Activated naive CD8-positive, alpha-beta T cell treated with anti-CD3 and anti-CD28 coated beads, Interleukin-2, amount 10 ng/mL, durations not matched to agents 7 days and 5 days (primary cell): ENCODE measurements around the gene KMT2A. TPM values are rescaled to one million over a fixed set of nuclear protein-coding genes. Genes with fewer than 3 reads are reported as not detected.
"Not testable (repeated sequence)": the region's sequence is repeated elsewhere in the genome, so short reads cannot be mapped to it uniquely, and the experiment has no call there.

Source experiments
- ATAC-seq: fragments of 150-1000 bp; cut with Tn5 transposase; one replicate; pipeline ENCODE4 v1.10.0; 2021; ENCODE audit warnings: low read depth, moderate library complexity
- POLR2A ChIA-PET: fragments of 350-600 bp; sonication (Branson Sonifier 250); formaldehyde crosslinking; loops from one replicate; lab custom pipeline; 2021; ENCODE audit warnings: antibody characterized with exemption; lab: Charles Lee
- DNase-seq: peaks from one replicate; pipeline ENCODE4 v3.0.0; 2021
- H3K27ac Mint-ChIP-seq: one replicate; pipeline ENCODE4 v1.8.0; 2022; ENCODE audit warnings: mild to moderate bottlenecking, mixed read lengths
- H3K27me3 Mint-ChIP-seq: one replicate; pipeline ENCODE4 v1.8.0; 2022; ENCODE audit warnings: mild to moderate bottlenecking, moderate library complexity, mixed read lengths
- H3K36me3 Mint-ChIP-seq: one replicate; pipeline ENCODE4 v1.8.0; 2021; ENCODE audit warnings: mild to moderate bottlenecking, mixed read lengths
- H3K4me1 Mint-ChIP-seq: one replicate; pipeline ENCODE4 v1.8.0; 2021; ENCODE audit warnings: mixed read lengths
- H3K4me3 Mint-ChIP-seq: one replicate; pipeline ENCODE4 v1.8.0; 2022; ENCODE audit warnings: mild to moderate bottlenecking, moderate library complexity, mixed read lengths
- H3K9me3 Mint-ChIP-seq: one replicate; pipeline ENCODE4 v1.8.0; 2021; ENCODE audit warnings: mixed read lengths
- total RNA-seq, 2 experiments: library from RNA; stranded (reverse); gene quantifications; one replicate each; pipeline ENCODE4 v1.2.3, GENCODE V29; 2021

Gene KMT2A
- total RNA-seq, 2 experiments from 2014 or later, result 117 to 126 TPM

DNA sequence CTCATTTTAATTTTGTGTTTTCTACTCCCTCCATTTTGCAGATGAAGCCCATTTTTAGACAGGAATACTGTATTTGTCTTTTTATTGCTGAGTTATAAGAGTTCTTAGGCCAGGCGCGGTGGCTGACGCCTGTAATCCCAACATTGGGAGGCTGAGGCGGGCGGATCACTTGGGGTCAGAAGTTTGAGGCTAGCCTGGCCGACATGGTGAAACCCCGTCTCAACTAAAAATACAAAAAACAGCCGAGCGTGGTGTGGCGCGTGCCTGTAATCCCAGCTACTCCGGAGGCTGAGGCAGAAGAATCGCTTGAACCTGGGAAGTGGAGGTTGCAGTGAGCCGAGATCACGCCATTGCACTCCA is 135.4 kb downstream of the KMT2A start:
- POLR2A ChIA-PET, result interaction anchor here (0.5 to 2.1 kb wide), 10 partner anchors 35 to 598 kb away, joined by 3 to 7 read pairs (median 3); partner anchors contain the start of gene PHLDB1
- not testable (repeated sequence) for H3K27me3 Mint-ChIP-seq, H3K9me3 Mint-ChIP-seq, ATAC-seq
- peaks cover 14% of the 10 kb centered on the region for H3K36me3 Mint-ChIP-seq
- peak overlapping the region; percentile 91 for H3K27ac Mint-ChIP-seq
- H3K4me3 Mint-ChIP-seq, result peak overlapping the region; percentile 99
- DNase-seq, result peak; percentile 51
- peaks cover 38% of the 10 kb centered on the region for H3K4me1 Mint-ChIP-seq

DNA sequence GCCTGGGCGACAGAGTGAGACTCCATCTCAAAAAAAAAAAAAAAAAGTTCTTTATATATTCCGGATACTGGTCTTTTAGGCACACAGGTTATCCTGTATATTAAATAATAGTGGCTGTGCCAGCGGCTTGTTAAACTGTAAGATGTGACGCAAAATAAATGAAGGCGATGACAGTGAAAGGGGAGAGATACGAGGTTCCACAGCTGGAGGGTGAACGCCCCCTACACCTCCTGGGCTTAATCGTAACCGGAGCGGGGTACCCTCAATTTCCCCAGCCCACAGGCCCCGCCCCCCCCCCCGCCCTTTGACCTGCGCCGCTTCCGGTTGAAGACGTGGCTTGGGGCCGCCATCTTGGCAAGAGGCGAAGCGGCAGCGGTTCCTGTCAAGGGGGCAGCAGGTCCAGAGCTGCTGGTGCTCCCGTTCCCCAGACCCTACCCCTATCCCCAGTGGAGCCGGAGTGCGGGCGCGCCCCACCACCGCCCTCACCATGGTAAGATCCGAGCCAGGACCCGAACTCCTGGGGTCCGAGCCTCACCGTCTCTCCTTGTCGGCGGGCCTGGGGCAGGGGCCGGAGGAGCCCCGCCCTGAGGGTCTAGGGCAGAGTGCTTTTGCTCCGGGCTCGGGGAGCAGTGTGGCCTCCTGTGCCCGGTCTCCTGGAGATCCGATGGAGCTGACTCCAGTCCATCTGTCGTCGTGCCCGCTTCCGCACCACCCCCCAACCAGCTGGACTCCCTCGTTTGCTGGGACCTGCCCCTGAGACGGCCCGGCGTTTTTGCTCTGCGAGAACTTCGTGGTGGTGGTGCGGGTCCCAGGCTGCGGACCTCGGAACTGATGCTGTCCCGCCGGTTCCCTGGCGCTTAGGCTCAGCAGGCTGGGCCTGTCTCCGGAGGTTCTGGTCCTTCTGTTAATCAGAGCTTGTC is 136.0 kb downstream of the KMT2A start, which contains the start of gene ARCN1:
TSS of gene ARCN1 (plus strand) at position 349 of the 920 bp plus-strand sequence. CDS start at position 488, 139 bp downstream.
- Mint-ChIP-seq H3K27ac (peak within 1 kb of the TSS; percentile 91), H3K4me1 (peaks cover 40% of the 10 kb centered on the region), H3K4me3 (peak within 1 kb of the TSS; percentile 99), H3K36me3 (peaks cover 17% of the 10 kb centered on the region), H3K27me3 (no peaks in the 10 kb centered on the region), H3K9me3 (no peaks in the 10 kb centered on the region)
- POLR2A ChIA-PET, result interaction anchor here (0.5 to 2.1 kb wide), 14 partner anchors 11 to 597 kb away, joined by 3 to 7 read pairs (median 3); partner anchors contain the start of gene PHLDB1
- peak; percentile 79 for DNase-seq
- peak; percentile 75 for ATAC-seq

DNA sequence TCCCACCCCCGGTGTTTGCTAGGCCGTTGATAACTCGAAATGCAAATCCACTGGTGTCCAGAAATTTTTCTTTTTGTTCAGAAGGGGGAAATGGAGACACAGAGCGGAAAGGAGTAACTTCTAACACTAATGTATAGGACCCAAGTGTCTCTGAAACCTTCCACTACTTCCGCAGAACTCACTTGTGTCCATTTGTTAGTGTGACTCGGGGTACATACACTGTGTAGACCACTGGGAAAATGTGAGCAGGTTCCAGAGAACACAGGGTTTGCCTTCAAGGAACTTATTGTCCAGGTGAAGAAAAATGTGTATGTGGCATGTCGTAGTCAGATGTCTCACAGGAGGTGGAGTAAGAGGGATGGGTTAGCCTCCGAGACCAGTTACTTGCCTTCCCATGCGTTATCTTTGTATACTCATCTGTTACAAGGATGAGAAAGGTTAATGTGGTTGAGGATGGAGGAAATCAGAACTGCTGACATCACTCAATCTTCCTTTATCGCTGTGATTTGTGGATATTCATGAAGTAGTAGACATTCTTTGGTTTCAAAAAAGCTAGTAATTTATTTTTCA is 136.8 kb downstream of the KMT2A start:
- peak overlapping the region; percentile 91 for H3K27ac Mint-ChIP-seq
- POLR2A ChIA-PET, result interaction anchor here (0.6 to 2.1 kb wide), 5 partner anchors 10 to 138 kb away, joined by 3 to 7 read pairs (median 4); no protein-coding TSS in a partner anchor
- peak overlapping the region; percentile 99 for H3K4me3 Mint-ChIP-seq
- peaks cover 40% of the 10 kb centered on the region for H3K4me1 Mint-ChIP-seq
- peaks cover 21% of the 10 kb centered on the region for H3K36me3 Mint-ChIP-seq
- ATAC-seq, result peak; percentile 35
- no peaks in the 10 kb centered on the region for H3K27me3 Mint-ChIP-seq
- H3K9me3 Mint-ChIP-seq, result no peaks in the 10 kb centered on the region
- DNase-seq, result no peak

DNA sequence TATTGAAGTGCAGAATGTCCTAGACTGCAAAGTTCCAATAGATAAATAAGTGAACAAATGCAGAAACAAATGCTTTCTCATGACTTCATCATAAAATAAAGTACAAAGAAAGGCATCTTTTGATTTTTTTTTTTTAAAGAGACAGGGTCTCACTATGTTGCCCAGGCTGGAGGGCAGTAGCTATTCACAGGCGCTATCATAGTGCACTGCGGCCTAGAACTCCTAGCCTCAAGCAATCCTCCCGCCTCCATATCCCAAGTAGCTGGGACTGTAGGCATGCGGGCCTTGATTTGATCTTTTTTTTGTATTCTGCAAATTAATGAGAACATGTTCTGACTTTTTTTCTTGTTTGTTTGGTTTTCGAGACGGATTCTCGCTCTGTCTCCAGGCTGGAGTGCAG is 138.3 kb downstream of the KMT2A start:
- no peak overlapping the region for H3K27ac Mint-ChIP-seq
- no peaks in the 10 kb centered on the region for H3K9me3 Mint-ChIP-seq
- H3K4me1 Mint-ChIP-seq, result peaks cover 46% of the 10 kb centered on the region
- H3K27me3 Mint-ChIP-seq, result no peaks in the 10 kb centered on the region
- ATAC-seq, result no peak
- POLR2A ChIA-PET, result interaction anchor here (0.7 kb wide), 1 partner anchor 28 kb away, joined by 3 read pairs; no protein-coding TSS in a partner anchor
- H3K4me3 Mint-ChIP-seq, result peak overlapping the region; percentile 35
- peaks cover 22% of the 10 kb centered on the region for H3K36me3 Mint-ChIP-seq
- no peak for DNase-seq

Other genes starting within 250 kb of the KMT2A start
- gene JAML, start 211.5 kb upstream of the KMT2A start, total RNA-seq, result 100 to 1,000 TPM; 181 to 189 TPM
- gene MPZL3, start 184.1 kb upstream of the KMT2A start, total RNA-seq, result 10 to 100 TPM; 24.5 to 29.8 TPM
- gene MPZL2, start 172.2 kb upstream of the KMT2A start, total RNA-seq, result 1 to 10 TPM; 8.2 to 9.2 TPM
- 100 to 1,000 TPM; 607 to 630 TPM for gene CD3E, start 131.8 kb upstream of the KMT2A start, total RNA-seq
- 100 to 1,000 TPM; 424 to 433 TPM for gene CD3D, start 93.8 kb upstream of the KMT2A start, total RNA-seq
- gene CD3G, start 92.1 kb upstream of the KMT2A start, total RNA-seq, result 100 to 1,000 TPM; 199 to 212 TPM
- 10 to 100 TPM; 43.4 to 44.4 TPM for gene UBE4A, start 76.9 kb upstream of the KMT2A start, total RNA-seq
- 100 to 1,000 TPM; 202 to 224 TPM for gene ATP5MG, start 34.9 kb upstream of the KMT2A start, total RNA-seq
- 1 to 10 TPM in 1 of 2 experiments, under 1 TPM in 1; 0.68 to 1.0 TPM for gene TTC36, start 91.0 kb downstream of the KMT2A start, total RNA-seq
- 10 to 100 TPM; 11.8 to 12.5 TPM for gene TMEM25, start 94.7 kb downstream of the KMT2A start, total RNA-seq
- 10 to 100 TPM; 12.1 to 14.3 TPM for gene IFT46, start 129.4 kb downstream of the KMT2A start, total RNA-seq
- gene ARCN1, start 135.9 kb downstream of the KMT2A start, total RNA-seq, result 100 to 1,000 TPM; 107 to 108 TPM
- gene PHLDB1, start 171.1 kb downstream of the KMT2A start, total RNA-seq, result 1 to 10 TPM; 2.7 to 3.3 TPM
- not detected for gene TREH, start 243.2 kb downstream of the KMT2A start, total RNA-seq